Calu3 (cell line): ENCODE measurements around the gene WASHC4. TPM values are rescaled to one million over a fixed set of nuclear protein-coding genes. Genes with fewer than 3 reads are reported as not detected.

ENCODE experiments used
- BruUV-seq: library from RNA; stranded (reverse); fragments of 400-500 nt; replicated peaks from 2 replicates; lab custom pipeline; 2021; lab: Mats Ljungman, UMichigan
- CTCF ChIA-PET: fragments of 300-600 bp; sonication (Branson Sonifier 250); formaldehyde crosslinking; loops from one replicate; lab custom pipeline; 2022; ENCODE audit warnings: antibody characterized with exemption; lab: Charles Lee
- DNase-seq: peaks from one replicate; pipeline ENCODE4 v3.0.0; 2022
- H3K27ac Mint-ChIP-seq: one replicate; pipeline ENCODE4 v1.8.0; 2022; ENCODE audit warnings: mixed read lengths; ENCODE audit not compliant: unreplicated experiment
- H3K27me3 Mint-ChIP-seq: one replicate; pipeline ENCODE4 v1.8.0; 2022; ENCODE audit warnings: mixed read lengths; ENCODE audit not compliant: unreplicated experiment
- H3K36me3 Mint-ChIP-seq: one replicate; pipeline ENCODE4 v1.8.0; 2022; ENCODE audit warnings: mild to moderate bottlenecking, moderate library complexity, mixed read lengths; ENCODE audit not compliant: insufficient read depth, unreplicated experiment
- H3K4me1 Mint-ChIP-seq: one replicate; pipeline ENCODE4 v1.8.0; 2022; ENCODE audit warnings: mild to moderate bottlenecking, low read depth, mixed read lengths; ENCODE audit not compliant: unreplicated experiment
- H3K4me3 Mint-ChIP-seq: one replicate; pipeline ENCODE4 v1.8.0; 2022; ENCODE audit warnings: mild to moderate bottlenecking, low read depth, moderate library complexity, mixed read lengths; ENCODE audit not compliant: unreplicated experiment
- H3K9me3 Mint-ChIP-seq: one replicate; pipeline ENCODE4 v1.8.0; 2022; ENCODE audit warnings: low read depth, mixed read lengths; ENCODE audit not compliant: unreplicated experiment
- intact Hi-C: fragments of 100-400 bp; cut with micrococcal nuclease; formaldehyde crosslinking; loops from one replicate; pipeline ENCODE4 v1.10.0; 2022; ENCODE audit not compliant: unreplicated experiment
- total RNA-seq: library from RNA; stranded (reverse); gene quantifications from 2 replicates; pipeline ENCODE4 v1.2.3, GENCODE V29; 2022
- TF ChIP-seq, protein P1 (sequence below): fragments of 200-600 bp; IDR thresholded peaks from one replicate; pipeline ENCODE4 v1.8.0; 2022; ENCODE audit warnings: antibody characterized with exemption; ENCODE audit not compliant: unreplicated experiment

Gene WASHC4
- total RNA-seq, 1 experiment from 2014 or later, result 73.0 TPM

DNA sequence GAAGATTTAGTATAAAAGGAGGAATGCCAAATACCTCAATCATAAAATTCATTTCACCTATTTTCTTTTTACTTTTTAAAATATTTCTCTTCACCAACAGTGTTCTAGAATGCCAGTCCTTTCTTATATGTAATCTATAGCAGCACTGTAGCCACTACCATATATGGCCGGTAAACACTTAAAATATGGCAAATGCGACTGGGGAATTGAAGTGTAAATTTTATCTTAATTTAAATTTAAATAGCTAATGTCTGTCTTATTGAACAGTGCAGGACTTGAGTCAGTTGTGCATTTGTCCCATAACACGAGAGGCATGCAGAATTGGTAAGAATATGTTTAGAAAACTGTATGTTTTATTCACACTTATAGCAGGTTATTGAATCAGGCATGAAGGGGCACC is 50.1 kb downstream of the WASHC4 start:
- no peak overlapping the region for H3K27ac Mint-ChIP-seq
- H3K9me3 Mint-ChIP-seq, result no peaks in the 10 kb centered on the region
- no peaks in the 10 kb centered on the region for H3K4me1 Mint-ChIP-seq
- no peak overlapping the region for H3K4me3 Mint-ChIP-seq
- DNase-seq, result no peak
- TF ChIP-seq, protein P1, sequence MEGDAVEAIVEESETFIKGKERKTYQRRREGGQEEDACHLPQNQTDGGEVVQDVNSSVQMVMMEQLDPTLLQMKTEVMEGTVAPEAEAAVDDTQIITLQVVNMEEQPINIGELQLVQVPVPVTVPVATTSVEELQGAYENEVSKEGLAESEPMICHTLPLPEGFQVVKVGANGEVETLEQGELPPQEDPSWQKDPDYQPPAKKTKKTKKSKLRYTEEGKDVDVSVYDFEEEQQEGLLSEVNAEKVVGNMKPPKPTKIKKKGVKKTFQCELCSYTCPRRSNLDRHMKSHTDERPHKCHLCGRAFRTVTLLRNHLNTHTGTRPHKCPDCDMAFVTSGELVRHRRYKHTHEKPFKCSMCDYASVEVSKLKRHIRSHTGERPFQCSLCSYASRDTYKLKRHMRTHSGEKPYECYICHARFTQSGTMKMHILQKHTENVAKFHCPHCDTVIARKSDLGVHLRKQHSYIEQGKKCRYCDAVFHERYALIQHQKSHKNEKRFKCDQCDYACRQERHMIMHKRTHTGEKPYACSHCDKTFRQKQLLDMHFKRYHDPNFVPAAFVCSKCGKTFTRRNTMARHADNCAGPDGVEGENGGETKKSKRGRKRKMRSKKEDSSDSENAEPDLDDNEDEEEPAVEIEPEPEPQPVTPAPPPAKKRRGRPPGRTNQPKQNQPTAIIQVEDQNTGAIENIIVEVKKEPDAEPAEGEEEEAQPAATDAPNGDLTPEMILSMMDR, result no peak
- no TSS peak for BruUV-seq
- CTCF ChIA-PET, result no interaction called here
- no peaks in the 10 kb centered on the region for H3K27me3 Mint-ChIP-seq
- intact Hi-C loops, result no loop called here
- H3K36me3 Mint-ChIP-seq, result peaks cover 33% of the 10 kb centered on the region

DNA sequence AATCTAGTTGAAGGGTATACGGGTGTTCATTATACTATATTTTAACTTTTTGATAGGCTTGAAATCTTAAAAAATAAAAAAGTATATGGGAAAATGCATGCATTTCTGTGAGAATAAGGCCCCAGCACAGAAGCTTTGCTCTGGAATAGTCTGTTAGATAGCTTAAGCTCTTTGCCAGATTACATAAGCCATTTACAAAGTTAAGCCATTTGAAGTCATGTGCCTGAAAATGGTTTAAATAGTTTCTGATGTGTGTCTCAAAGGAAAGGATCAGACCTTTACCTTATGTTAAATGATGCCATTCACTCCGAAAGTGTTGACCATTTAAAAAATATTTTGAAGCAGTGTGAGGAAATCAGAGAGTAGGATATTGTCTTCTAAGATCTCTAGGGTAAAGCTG is 51.3 kb downstream of the WASHC4 start:
- Mint-ChIP-seq H3K9me3 (no peaks in the 10 kb centered on the region), H3K36me3 (peaks cover 41% of the 10 kb centered on the region), H3K27ac (no peak overlapping the region), H3K27me3 (no peaks in the 10 kb centered on the region), H3K4me3 (no peak overlapping the region), H3K4me1 (no peaks in the 10 kb centered on the region)
- intact Hi-C loops, result no loop called here
- BruUV-seq, result no TSS peak
- DNase-seq, result no peak
- CTCF ChIA-PET, result no interaction called here
- TF ChIP-seq, protein P1, result no peak

DNA sequence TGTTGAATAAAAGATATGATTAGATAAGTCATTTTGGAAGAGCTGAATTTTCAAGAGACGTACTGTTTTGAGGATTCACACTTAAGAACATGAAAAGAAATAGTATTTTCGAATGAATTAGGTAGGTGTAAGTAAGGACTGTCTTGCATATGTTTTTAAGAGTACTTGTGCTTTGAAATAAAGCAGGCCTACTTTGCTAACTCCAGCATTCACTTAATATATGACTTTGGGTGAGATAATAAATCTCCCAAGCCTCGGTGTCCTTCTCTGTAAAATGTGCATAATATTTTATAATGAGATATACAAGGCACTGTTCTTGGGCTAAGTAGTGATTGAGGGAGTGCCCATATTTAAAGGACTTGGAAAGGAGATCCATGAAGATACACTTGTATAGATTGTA is 54.6 kb downstream of the WASHC4 start:
- Mint-ChIP-seq H3K27me3 (no peaks in the 10 kb centered on the region), H3K9me3 (no peaks in the 10 kb centered on the region), H3K27ac (no peak overlapping the region), H3K4me1 (no peaks in the 10 kb centered on the region), H3K4me3 (no peak overlapping the region), H3K36me3 (peaks cover 29% of the 10 kb centered on the region)
- intact Hi-C loops, result no loop called here
- CTCF ChIA-PET, result no interaction called here
- no TSS peak for BruUV-seq
- TF ChIP-seq, protein P1, result no peak
- DNase-seq, result no peak

DNA sequence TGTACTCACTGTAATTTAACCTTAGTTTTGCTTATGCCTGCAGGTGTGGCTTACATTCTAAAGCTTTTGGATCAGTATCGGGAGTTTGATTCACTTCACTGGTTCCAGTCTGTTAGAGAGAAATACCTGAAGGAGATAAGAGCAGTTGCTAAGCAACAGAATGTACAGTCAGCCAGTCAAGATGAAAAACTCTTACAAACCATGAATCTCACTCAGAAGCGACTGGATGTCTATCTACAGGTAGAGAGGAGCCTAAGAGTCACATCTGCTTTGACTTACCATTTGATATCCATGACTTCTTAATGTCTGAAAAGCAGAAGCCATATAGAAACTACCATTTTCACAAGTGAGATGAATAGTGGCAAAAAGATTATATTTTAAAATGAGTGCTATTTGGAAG is 56.5 kb downstream of the WASHC4 start:
- CTCF ChIA-PET, result no interaction called here
- Mint-ChIP-seq H3K4me1 (no peaks in the 10 kb centered on the region), H3K36me3 (peaks cover 31% of the 10 kb centered on the region), H3K27ac (no peak overlapping the region), H3K9me3 (no peaks in the 10 kb centered on the region), H3K4me3 (no peak overlapping the region), H3K27me3 (no peaks in the 10 kb centered on the region)
- no peak for DNase-seq
- TF ChIP-seq, protein P1, result no peak
- intact Hi-C loops, result no loop called here
- no TSS peak for BruUV-seq
